GM21381 (cell line): ENCODE data around the gene FAM50A.

Experiments used
- ATAC-seq: cut with Tn5 transposase; IDR thresholded peaks from one replicate; pipeline ENCODE4 v1.9.1; 2021; ENCODE audit warnings: mild to moderate bottlenecking, moderate library complexity; ENCODE audit not compliant: unreplicated experiment

Gene FAM50A

DNA sequence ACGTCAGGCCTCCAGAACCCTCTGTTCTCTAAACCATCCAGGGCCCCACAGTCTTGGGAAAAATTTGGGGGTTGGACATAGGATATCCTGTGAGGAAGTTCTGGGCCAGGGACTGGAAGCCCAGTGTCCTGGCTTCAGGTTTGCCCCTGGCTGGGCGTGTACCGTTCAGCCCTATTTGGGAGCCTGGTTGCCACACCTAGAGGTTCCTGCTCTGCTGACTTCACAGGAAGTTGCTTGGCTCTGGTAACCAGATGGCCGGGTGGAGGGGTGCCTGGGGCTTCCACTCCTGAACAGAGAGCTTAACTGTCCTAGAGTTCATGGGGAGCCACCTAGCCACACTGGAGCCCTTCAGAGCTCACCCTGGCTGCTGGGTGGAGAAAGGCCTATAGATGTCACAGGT, 31.5 kb upstream of the FAM50A start:
- no peak for ATAC-seq

GRCh38 chrX:154413142-154413541, 30.8 kb upstream of the FAM50A start:
- no peak for ATAC-seq

DNA sequence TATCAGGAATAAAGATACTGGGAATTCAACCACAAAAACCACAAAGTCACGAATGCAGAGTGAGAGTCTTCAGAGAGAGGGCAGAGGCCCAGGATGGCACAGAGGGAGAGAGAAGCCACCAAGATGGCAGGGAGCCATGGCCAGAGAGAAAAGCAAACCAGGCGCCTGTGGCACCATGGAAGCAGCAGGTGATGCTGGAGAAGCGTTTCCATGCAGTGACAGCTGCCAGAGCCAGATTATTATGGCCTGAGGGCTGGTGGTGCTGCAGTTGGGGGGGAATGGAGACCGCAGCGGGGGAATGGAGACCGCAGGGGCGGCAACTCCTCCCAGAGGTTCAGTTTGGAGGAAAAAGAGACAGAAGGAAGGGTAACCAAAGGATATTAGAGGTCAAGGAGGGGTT, 26.8 kb upstream of the FAM50A start:
- ATAC-seq = no peak

GRCh38 chrX:154419189-154419588, 24.8 kb upstream of the FAM50A start:
- no peak for ATAC-seq

- ATAC-seq = no peak
Measured at GRCh38 chrX:154419688-154420401, 24.1 kb upstream of the FAM50A start.

- ATAC-seq = no peak
Measured at GRCh38 chrX:154420402-154420756, 23.6 kb upstream of the FAM50A start.

DNA sequence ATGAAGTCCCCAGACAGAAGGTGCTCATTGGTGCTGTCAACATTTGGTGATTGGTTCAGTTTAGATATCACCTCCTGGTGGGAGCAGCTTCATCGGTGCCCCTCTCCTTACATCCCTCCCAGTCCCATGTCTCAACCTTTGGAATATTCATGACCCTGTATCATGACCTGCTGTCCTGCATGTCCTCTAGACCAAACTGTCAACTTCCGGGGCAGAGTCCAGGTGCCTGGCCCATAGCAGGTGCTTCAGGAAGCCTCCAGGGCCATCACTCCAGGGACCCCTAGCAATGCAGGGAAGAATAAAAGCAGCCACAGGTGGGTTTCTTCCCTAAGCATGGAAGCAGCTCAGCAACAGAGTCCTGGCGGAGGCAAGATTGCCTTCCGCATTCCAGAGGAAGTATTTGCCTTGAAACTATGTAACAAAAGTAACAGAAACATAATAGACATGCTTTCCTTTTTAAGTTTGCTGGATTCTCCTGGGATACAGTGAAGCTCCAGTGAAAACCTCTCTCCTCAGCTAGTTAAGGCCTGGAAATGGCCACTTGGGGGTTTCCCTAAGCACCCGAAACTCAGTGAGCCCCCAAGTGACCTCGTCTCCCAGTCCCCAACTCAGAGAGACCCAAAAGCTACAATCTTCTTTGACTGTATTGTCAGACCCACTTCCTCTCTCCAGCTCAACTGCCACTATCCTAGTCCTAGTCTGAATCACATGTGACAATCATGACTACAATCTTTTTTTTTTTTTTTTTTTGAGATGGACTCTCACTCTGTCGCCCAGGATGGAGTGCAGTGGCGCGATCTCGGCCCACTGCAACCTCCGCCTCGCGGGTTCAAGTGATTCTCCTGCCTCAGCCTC, 16.8 kb upstream of the FAM50A start:
- no peak for ATAC-seq

- peak; percentile 97 for ATAC-seq
Measured at GRCh38 chrX:154428176-154429171, 15.5 kb upstream of the FAM50A start, which contains the start of gene ATP6AP1. ATP6AP1 (plus strand) TSS chrX:154428677; CDS start chrX:154428693, 16 bp downstream.

- ATAC-seq = no peak
Measured at GRCh38 chrX:154429711-154430110, 14.2 kb upstream of the FAM50A start.

- ATAC-seq = no peak
Measured at GRCh38 chrX:154430479-154430878, 13.5 kb upstream of the FAM50A start.

DNA sequence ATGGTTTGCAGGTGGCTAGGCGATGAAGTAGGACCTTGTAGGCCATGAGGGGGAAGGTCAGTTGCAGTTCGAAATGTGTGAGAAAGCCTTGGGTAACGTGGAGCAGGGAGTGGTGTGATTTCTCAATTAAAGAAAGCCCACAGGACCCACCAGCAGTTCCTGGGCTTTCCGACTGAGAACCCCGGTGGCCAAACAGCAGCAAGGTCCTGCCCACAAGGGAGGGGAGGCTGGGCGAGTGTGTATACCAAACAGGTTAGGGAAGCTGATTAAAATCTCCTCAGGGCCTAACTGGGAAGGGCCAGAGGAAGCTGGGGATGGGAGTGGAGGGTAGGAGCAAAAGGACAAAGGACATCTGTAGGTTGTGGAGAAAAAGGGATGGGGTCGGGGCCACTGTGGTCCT, 13.0 kb upstream of the FAM50A start:
- no peak for ATAC-seq

DNA sequence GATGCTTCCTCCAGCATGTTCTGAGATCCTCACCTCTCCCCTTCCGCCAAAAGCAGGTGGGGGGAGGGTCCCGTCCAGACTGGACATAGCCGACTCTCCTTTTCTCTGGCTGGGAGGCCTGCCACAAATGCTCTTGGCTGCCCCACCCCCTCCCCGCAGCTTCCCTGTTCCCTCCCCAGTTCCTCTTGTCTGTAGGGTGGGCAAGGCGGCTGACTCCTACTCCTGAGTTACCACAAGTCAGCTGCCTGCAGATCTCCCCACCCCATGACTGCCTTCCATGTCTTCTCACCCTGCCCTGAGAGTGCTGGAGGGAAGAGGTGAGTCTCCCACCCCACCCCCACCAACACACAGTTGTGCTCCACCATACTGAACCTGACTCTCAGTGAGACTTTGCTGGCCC, 12.6 kb upstream of the FAM50A start:
- ATAC-seq = no peak

DNA sequence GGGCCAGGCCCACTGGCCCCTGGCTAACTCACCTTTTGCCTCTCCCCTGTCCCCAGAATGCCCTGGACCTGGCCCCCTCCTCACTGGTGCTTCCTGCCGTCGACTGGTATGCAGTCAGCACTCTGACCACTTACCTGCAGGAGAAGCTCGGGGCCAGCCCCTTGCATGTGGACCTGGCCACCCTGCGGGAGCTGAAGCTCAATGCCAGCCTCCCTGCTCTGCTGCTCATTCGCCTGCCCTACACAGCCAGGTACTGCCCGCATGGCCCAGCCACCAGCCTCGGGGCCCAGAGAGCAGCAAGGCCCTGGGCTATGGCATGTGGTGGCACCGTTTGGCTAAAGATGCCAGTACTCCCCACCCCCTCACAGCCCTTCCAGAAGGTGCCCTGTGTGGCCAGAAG, 11.7 kb upstream of the FAM50A start:
- no peak for ATAC-seq

GRCh38 chrX:154433605-154434004, 10.3 kb upstream of the FAM50A start:
- no peak for ATAC-seq

GRCh38 chrX:154434394-154435168, 9.4 kb upstream of the FAM50A start:
- no peak for ATAC-seq

GRCh38 chrX:154435171-154435733, 8.7 kb upstream of the FAM50A start:
- no peak for ATAC-seq

DNA sequence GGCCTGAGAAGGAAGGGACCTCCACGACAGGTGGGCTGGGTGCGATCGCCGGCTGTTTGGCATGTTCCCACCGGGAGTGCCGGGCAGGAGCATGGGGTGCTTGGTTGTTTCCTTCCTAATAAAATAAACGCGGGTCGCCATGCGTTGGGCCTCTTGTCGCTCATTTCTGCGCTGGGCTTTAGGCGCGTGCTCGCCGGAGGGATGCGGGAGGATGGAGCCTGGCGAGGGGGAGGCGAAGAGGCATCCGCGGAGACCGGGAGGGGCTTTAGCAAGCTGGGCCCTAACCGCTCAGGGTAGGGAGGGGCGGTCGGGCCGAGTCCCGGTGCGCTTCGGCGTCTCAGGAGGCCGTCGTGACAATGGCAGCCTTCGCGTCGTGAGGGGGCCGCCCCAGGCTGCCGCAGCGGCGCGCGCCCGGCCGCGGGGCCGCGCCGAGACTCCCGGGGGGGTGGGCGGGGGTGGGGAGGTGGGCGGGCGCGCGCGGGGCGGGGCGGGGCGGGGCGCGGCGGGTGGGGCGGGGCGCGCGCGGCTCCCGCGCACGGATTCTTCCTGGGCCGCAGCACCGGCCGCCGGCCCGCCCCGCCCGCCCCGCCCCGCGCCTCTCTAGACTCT, 7.5 kb upstream of the FAM50A start:
- ATAC-seq = peak; percentile 32

DNA sequence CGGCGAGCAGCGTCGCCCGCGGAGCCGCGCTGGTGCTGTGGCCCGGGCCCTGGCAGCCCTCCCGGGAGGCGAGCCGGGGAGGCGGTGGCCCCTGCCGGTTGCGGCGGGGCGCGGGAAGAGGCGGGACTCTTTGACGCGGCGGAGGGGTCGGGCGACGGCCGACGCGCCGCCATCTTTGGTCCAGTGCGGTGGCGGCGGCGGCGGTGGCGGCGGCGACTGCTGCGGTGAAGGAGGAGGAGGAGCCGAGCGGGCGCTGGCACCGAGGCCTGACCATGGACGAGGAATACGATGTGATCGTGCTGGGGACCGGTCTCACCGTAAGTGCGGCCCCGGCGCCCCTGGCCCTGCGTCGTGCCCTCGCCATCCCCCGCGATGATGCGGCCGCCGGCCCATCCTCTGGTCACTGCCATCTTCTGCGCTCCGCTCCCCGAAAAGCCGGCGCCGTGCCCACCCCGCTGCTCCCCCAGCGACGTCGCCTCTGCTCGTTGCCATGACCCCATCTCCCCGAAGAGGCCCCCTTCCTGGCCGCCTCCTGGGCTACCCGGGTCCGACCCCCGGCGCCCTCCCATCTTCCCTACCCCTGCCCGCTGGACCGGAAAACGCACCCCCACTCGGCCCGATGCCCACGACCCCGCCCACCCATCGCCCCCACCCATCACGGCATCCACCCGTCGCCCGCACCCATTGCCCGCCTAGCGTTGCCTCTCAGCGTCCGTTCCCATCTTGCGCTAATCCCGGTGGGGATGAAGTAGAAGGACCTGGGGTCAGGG, 6.8 kb upstream of the FAM50A start, which contains the start of gene GDI1:
Gene GDI1, plus strand, starts transcription at position 172 of the 770 bp plus-strand sequence. Its CDS starts 101 bp downstream, at position 273.
- ATAC-seq = peak; percentile 43
